AG10803 (cell line): ENCODE measurements around the gene KIAA0586.
A peak's percentile ranks its signal among the peaks of the same experiment; 100 is the strongest.
"Not testable (repeated sequence)": the region's sequence is repeated elsewhere in the genome, so short reads cannot be mapped to it uniquely, and the experiment has no call there.

ENCODE experiments used
- DNase-seq: peaks from one replicate; pipeline ENCODE4 v3.0.0; 2010; ENCODE audit warnings: low read depth
- H3K4me3 ChIP-seq: 2 replicates; pipeline ENCODE4 v1.5.1; 2011; ENCODE audit warnings: mild to moderate bottlenecking, low read length, control low read depth
- TF ChIP-seq, protein P1 (sequence below): conservative IDR thresholded peaks from 2 replicates; pipeline ENCODE4 v1.5.1; 2011; ENCODE audit warnings: mild to moderate bottlenecking, low read length, control low read depth, inconsistent platforms

The KIAA0586 gene

DNA sequence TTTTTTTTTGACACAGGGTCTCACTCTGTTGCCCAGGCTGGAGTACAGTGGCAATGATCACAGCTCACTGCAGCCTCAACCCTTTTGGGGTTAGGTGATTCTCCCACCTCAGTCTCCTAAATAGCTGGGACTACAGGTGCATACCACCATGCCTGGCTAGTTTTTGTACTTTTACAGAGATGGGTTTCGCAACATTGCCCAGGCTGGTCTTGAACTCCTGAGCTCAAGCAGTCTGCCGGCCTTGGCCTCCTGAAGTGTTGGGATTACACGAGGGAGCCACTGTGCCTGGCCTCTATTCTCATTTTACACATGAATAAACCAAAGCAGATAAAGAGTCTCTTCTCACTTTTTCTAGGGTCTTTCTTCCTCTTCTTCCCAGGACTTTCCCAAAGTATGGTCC lies 28.6 kb upstream of the KIAA0586 start:
- DNase-seq, result no peak
- TF ChIP-seq, protein P1, sequence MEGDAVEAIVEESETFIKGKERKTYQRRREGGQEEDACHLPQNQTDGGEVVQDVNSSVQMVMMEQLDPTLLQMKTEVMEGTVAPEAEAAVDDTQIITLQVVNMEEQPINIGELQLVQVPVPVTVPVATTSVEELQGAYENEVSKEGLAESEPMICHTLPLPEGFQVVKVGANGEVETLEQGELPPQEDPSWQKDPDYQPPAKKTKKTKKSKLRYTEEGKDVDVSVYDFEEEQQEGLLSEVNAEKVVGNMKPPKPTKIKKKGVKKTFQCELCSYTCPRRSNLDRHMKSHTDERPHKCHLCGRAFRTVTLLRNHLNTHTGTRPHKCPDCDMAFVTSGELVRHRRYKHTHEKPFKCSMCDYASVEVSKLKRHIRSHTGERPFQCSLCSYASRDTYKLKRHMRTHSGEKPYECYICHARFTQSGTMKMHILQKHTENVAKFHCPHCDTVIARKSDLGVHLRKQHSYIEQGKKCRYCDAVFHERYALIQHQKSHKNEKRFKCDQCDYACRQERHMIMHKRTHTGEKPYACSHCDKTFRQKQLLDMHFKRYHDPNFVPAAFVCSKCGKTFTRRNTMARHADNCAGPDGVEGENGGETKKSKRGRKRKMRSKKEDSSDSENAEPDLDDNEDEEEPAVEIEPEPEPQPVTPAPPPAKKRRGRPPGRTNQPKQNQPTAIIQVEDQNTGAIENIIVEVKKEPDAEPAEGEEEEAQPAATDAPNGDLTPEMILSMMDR, result no peak
- no peak overlapping the region for H3K4me3 ChIP-seq

DNA sequence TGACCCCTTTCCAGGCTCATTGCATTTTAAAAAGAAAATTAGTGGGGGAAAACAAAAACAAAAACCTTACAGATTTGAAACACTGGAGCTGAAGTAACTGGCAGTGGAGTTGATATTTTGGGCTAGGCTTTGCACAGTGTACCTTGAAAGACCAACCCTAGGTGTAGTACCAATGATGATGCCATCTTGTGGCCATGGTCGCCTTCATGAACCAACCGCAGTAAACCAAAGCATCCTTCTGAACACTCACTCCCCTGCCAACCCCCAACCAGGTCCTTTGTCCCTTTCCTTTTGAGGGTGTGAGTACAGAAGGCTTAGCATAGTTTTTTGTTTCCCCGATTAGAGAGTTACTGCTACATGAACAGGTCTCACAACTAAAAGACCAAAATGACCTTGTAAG lies 25.9 kb upstream of the KIAA0586 start:
- no peak for DNase-seq
- no peak overlapping the region for H3K4me3 ChIP-seq
- TF ChIP-seq, protein P1, result no peak

DNA sequence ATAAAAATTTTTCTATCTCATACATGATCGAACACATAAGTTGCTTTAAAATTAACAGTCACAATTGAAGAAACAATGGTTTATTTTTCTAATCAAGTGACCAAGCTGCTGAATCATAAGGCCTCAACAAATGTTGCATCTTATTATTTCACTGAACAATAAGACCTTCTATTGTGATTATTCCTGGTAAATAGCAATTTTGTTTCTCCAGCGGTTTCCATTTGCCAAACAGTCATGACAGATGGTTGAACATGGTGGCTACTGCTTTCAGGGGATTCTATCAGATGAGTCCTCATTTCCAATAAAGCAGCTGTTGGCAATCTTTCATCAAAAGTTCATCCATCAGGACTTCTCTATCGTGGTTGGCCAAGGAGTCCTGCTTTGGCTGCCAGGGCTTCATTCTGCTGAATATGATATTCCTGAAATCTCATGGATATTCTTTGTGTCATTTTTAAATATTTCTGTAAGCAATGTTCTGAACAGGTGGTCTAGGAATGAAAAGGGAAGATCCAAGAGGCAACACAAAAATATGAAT lies 18.8 kb upstream of the KIAA0586 start:
- no peak overlapping the region for H3K4me3 ChIP-seq
- TF ChIP-seq, protein P1, result no peak
- no peak for DNase-seq

DNA sequence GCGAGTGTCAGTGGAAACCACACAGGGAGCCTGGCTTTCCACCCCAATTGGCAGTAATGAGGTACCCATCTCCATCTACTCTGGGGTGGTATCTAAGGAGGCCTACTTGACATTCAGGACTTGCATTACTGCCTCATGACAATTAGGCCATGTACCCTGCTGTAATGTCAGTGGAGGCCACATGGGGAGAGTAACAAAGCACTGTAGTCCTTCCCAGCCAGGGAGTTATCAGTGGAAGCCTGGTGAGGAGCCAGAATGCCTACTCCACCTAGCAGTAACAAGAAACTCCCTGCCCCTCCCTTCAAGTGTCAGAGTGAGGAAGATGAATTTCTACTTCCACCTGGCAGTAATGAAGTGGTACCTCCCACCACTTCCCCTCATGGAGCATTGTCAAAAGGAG lies 12.7 kb upstream of the KIAA0586 start:
- TF ChIP-seq, protein P1, result no peak
- H3K4me3 ChIP-seq, result no peak overlapping the region
- no peak for DNase-seq

DNA sequence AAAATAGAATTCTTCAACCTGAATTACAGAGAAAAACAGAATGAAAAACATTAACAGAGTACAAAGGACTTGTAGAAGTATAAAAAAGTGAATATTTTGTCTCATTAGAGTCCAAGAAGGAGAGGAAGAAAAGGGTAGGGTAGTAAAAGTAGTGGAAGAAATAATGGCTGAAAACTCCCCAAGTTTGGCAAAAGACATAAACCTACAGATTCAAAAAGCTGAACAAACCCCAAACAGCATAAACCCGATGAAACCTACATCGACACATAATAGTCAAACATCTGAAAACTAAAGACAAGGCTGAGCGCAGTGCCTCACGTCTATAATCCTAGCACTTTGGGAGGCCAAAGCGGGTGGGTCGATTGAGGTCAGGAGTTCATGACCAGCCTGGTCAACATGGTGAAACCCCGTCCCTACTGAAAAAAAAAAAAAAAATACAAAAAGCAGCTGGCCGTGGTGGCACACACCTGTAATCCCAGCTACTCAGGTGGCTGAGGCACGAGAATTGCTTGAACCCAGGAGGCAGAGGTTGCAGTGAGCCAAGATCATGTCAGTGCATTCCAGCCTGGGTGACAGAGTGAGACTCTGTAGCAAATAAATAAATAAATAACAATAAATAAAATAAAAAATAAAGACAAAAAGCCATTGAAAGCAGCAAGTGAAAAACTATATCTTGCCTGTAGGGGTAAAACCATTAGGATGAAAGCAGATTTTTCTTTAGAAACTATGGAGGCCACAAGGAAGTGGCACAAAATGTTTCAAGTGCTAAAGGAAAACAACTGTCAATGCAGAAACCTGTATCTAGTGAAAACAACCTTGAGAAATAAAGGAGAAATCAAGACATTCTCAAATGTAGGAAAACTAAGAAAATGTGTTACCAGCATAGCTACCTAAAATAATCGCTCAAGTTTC lies 11.6 kb upstream of the KIAA0586 start:
- no peak overlapping the region for H3K4me3 ChIP-seq

DNA sequence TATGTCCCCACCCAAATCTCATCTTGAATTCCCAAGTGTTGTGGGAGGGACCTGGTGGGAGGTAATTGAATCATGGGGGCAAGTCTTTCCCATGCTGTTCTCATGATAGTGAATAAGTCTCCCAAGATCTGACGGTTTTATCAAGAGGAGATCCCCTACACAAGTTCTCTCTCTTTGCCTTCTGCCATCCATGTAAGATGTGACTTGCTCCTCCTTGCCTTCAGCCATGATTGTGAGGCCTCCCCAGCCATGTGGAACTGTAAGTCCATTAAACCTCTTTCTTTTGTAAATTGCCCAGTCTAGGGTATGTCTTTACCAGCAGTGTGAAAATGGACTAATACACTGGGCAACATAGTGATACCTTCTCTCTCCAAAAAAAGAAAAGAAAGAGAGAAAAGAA lies 10.6 kb upstream of the KIAA0586 start:
- H3K4me3 ChIP-seq, DNase-seq: not testable (repeated sequence)

More for the DNA sequence above, 11.6 kb upstream of the KIAA0586 start:
- DNase-seq, result no peak
- TF ChIP-seq, protein P1, result no peak

DNA sequence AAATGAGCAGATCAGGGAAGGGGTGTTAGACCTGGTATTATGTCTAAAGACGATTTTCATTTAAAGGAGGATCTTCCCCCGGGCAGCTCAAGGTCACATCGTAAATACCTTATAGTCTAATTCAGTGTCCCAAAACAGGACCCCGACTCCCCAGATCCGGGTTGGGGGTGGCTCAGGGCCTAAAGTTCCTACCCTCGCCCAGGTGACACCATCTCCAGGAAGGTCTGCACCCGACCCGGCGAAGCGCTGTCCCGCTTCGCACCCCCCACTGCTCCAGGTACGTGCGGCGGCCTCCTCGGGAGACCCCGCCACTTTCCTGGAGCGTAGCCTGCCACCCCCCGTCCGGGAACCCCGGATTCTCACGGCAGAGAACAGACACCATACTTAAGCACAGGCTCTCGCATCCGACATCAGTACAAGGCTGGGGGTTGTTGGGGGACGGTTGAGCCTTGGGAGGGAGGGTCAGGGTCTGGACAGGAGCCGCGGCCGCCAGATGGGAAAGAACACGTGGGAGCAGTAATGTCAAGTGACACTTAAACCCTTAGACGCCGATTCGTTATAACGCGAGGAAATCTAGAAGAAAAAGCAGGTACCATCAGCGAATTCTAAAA lies 744 bp upstream of the KIAA0586 start:
- TF ChIP-seq, protein P1, result no peak
- peak overlapping the region; percentile 91 for H3K4me3 ChIP-seq
- peak; percentile 71 for DNase-seq
